ENCODE results near the gene ANK3.

ANK3 gene

DNA sequence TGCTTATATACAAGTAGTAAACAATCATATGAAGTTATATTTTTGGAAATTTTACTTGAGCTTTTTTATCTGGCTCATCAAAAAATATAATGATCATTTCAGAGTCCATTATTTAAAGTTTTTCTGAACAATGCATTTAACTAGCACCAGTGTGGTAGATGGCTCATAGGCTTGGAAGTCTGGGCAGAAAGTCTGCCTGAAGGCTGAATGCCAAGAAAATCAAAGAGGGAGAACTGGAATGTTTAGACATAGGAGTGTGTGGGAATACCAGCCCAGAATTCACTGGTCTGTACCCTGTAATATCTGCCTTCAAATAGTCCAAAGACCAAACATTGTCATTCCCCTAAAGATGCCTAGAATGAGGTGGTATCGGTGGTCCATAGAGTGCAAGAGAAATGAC lies 40.3 kb upstream of the ANK3 start:
- Histone ChIP-seq H3K14ac (ENCODE audit: low read length) (no peak overlapping the region), H3K9me3 (ENCODE audit: insufficient read depth, low read depth, low read length) (no peaks in the 10 kb centered on the region), H3K4ac (ENCODE audit: low read depth, low read length) (no peak overlapping the region), H3K36me3 (ENCODE audit: control insufficient read depth in 1 of 2, insufficient read depth in 2 of 2, low read length in 2 of 2) (no peaks in the 10 kb centered on the region), H3K79me2 (ENCODE audit: control insufficient read depth, insufficient read depth, low read length, poor library complexity) (no peaks in the 10 kb centered on the region), H3K27ac (ENCODE audit: low read depth, low read length) (no peak overlapping the region), H3K4me3 (ENCODE audit: low read depth, low read length) (no peak overlapping the region), H2BK5ac (ENCODE audit: low read depth, low read length, poor library complexity) (no peak overlapping the region), H2AFZ (ENCODE audit: insufficient read depth, low read length, poor library complexity) (no peak overlapping the region), H4K8ac (ENCODE audit: low read depth, low read length) (no peak overlapping the region), H4K91ac (ENCODE audit: low read depth, low read length) (no peak overlapping the region), H3K18ac (ENCODE audit: low read length) (no peak overlapping the region), H2BK120ac (ENCODE audit: insufficient read depth, low read length, poor library complexity) (no peak overlapping the region), H2BK12ac (ENCODE audit: low read length) (no peak overlapping the region), H3K4me1 (ENCODE audit: control insufficient read depth in 1 of 2, insufficient read depth in 2 of 2, low read length in 2 of 2) (peaks cover 0 to 3% of the 10 kb centered on the region in 2 experiments), H4K12ac (ENCODE audit: low read depth, low read length) (no peak overlapping the region), H3K23ac (ENCODE audit: low read length) (no peak overlapping the region), H3K79me1 (ENCODE audit: low read length) (no peaks in the 10 kb centered on the region), H2AK5ac (ENCODE audit: low read length) (no peak overlapping the region), H3K4me2 (ENCODE audit: low read length) (no peak overlapping the region), H3K9ac (ENCODE audit: low read length) (no peak overlapping the region), H3K27me3 (ENCODE audit: insufficient read depth, low read length) (no peaks in the 10 kb centered on the region)
- no peak for DNase-seq
- WGBS (ENCODE audit: extremely low coverage, insufficient coverage, insufficient read length): no CpG with 5 or more reads among the region's 1 CpG

- H3K27me3 ChIP-seq (ENCODE audit: insufficient read depth, low read length): no peaks in the 10 kb centered on the region
- H2BK120ac ChIP-seq (ENCODE audit: insufficient read depth, low read length, poor library complexity): no peak overlapping the region
- H3K79me2 ChIP-seq (ENCODE audit: control insufficient read depth, insufficient read depth, low read length, poor library complexity): no peaks in the 10 kb centered on the region
- WGBS (ENCODE audit: extremely low coverage, insufficient coverage, insufficient read length): no CpG with 5 or more reads among the region's 2 CpGs
- H4K12ac ChIP-seq (ENCODE audit: low read depth, low read length): no peak overlapping the region
- no peak overlapping the region for H2AK5ac ChIP-seq (ENCODE audit: low read length)
- no peak overlapping the region for H3K23ac ChIP-seq (ENCODE audit: low read length)
- H3K9ac ChIP-seq (ENCODE audit: low read length): no peak overlapping the region
- no peak overlapping the region for H3K18ac ChIP-seq (ENCODE audit: low read length)
- no peak overlapping the region for H4K8ac ChIP-seq (ENCODE audit: low read depth, low read length)
- no peak overlapping the region for H3K14ac ChIP-seq (ENCODE audit: low read length)
- peaks cover 0 to 3% of the 10 kb centered on the region in 2 experiments for H3K4me1 ChIP-seq (ENCODE audit: control insufficient read depth in 1 of 2, insufficient read depth in 2 of 2, low read length in 2 of 2)
- DNase-seq: no peak
- no peaks in the 10 kb centered on the region for H3K36me3 ChIP-seq (ENCODE audit: control insufficient read depth in 1 of 2, insufficient read depth in 2 of 2, low read length in 2 of 2)
- no peaks in the 10 kb centered on the region for H3K9me3 ChIP-seq (ENCODE audit: insufficient read depth, low read depth, low read length)
- H2BK12ac ChIP-seq (ENCODE audit: low read length): peak overlapping the region; percentile 3
- no peak overlapping the region for H4K91ac ChIP-seq (ENCODE audit: low read depth, low read length)
- H2AFZ ChIP-seq (ENCODE audit: insufficient read depth, low read length, poor library complexity): no peak overlapping the region
- H3K79me1 ChIP-seq (ENCODE audit: low read length): no peaks in the 10 kb centered on the region
- no peak overlapping the region for H3K4me2 ChIP-seq (ENCODE audit: low read length)
- no peak overlapping the region for H2BK5ac ChIP-seq (ENCODE audit: low read depth, low read length, poor library complexity)
- no peak overlapping the region for H3K27ac ChIP-seq (ENCODE audit: low read depth, low read length)
- H3K4ac ChIP-seq (ENCODE audit: low read depth, low read length): no peak overlapping the region
- H3K4me3 ChIP-seq (ENCODE audit: low read depth, low read length): no peak overlapping the region
Measured at GRCh38 chr10:60429084-60429849, 39.6 kb upstream of the ANK3 start.

DNA sequence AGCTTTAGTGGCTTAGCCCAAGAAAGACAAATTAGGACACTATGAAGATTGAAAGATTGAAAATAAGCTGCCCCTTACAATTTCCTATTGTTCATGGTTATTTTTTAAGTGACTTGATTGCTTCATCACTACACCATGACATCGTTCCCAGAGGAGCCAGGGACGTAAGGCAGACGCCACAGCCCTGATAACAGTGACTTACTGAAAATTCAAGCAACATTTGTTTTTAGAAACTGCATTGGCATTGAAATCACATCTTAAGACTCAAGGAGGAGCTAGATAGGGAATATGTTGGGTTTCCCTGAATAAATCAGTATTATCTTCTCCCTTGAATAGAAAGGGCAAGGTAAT lies 38.7 kb upstream of the ANK3 start:
- Histone ChIP-seq H2BK5ac (ENCODE audit: low read depth, low read length, poor library complexity) (peak overlapping the region; percentile 57), H2AFZ (ENCODE audit: insufficient read depth, low read length, poor library complexity) (no peak overlapping the region), H4K91ac (ENCODE audit: low read depth, low read length) (peak overlapping the region; percentile 43), H3K23ac (ENCODE audit: low read length) (no peak overlapping the region), H3K27ac (ENCODE audit: low read depth, low read length) (no peak overlapping the region), H3K27me3 (ENCODE audit: insufficient read depth, low read length) (no peaks in the 10 kb centered on the region), H3K18ac (ENCODE audit: low read length) (no peak overlapping the region), H2AK5ac (ENCODE audit: low read length) (no peak overlapping the region), H4K8ac (ENCODE audit: low read depth, low read length) (no peak overlapping the region), H3K4ac (ENCODE audit: low read depth, low read length) (no peak overlapping the region), H2BK120ac (ENCODE audit: insufficient read depth, low read length, poor library complexity) (no peak overlapping the region), H3K79me1 (ENCODE audit: low read length) (no peaks in the 10 kb centered on the region), H3K4me3 (ENCODE audit: low read depth, low read length) (no peak overlapping the region), H3K9me3 (ENCODE audit: insufficient read depth, low read depth, low read length) (no peaks in the 10 kb centered on the region), H3K4me1 (ENCODE audit: control insufficient read depth in 1 of 2, insufficient read depth in 2 of 2, low read length in 2 of 2) (peaks cover 0 to 3% of the 10 kb centered on the region in 2 experiments), H3K14ac (ENCODE audit: low read length) (no peak overlapping the region), H3K9ac (ENCODE audit: low read length) (no peak overlapping the region), H3K79me2 (ENCODE audit: control insufficient read depth, insufficient read depth, low read length, poor library complexity) (no peaks in the 10 kb centered on the region), H3K4me2 (ENCODE audit: low read length) (no peak overlapping the region), H2BK12ac (ENCODE audit: low read length) (no peak overlapping the region), H3K36me3 (ENCODE audit: control insufficient read depth in 1 of 2, insufficient read depth in 2 of 2, low read length in 2 of 2) (no peaks in the 10 kb centered on the region), H4K12ac (ENCODE audit: low read depth, low read length) (no peak overlapping the region)
- WGBS (ENCODE audit: extremely low coverage, insufficient coverage, insufficient read length): no CpG with 5 or more reads among the region's 3 CpGs
- DNase-seq: no peak

GRCh38 chr10:60427709-60428386 lies 38.2 kb upstream of the ANK3 start:
- Histone ChIP-seq H2AFZ (ENCODE audit: insufficient read depth, low read length, poor library complexity) (no peak overlapping the region), H3K4ac (ENCODE audit: low read depth, low read length) (no peak overlapping the region), H2BK5ac (ENCODE audit: low read depth, low read length, poor library complexity) (no peak overlapping the region), H3K23ac (ENCODE audit: low read length) (no peak overlapping the region), H3K4me2 (ENCODE audit: low read length) (no peak overlapping the region), H2AK5ac (ENCODE audit: low read length) (no peak overlapping the region), H3K36me3 (ENCODE audit: control insufficient read depth in 1 of 2, insufficient read depth in 2 of 2, low read length in 2 of 2) (no peaks in the 10 kb centered on the region), H3K27me3 (ENCODE audit: insufficient read depth, low read length) (no peaks in the 10 kb centered on the region), H3K4me1 (ENCODE audit: control insufficient read depth in 1 of 2, insufficient read depth in 2 of 2, low read length in 2 of 2) (peaks cover 0 to 3% of the 10 kb centered on the region in 2 experiments), H3K9ac (ENCODE audit: low read length) (no peak overlapping the region), H2BK120ac (ENCODE audit: insufficient read depth, low read length, poor library complexity) (no peak overlapping the region), H3K4me3 (ENCODE audit: low read depth, low read length) (no peak overlapping the region), H3K14ac (ENCODE audit: low read length) (no peak overlapping the region), H3K79me1 (ENCODE audit: low read length) (no peaks in the 10 kb centered on the region), H4K8ac (ENCODE audit: low read depth, low read length) (no peak overlapping the region), H3K79me2 (ENCODE audit: control insufficient read depth, insufficient read depth, low read length, poor library complexity) (no peaks in the 10 kb centered on the region), H4K12ac (ENCODE audit: low read depth, low read length) (no peak overlapping the region), H3K18ac (ENCODE audit: low read length) (no peak overlapping the region), H4K91ac (ENCODE audit: low read depth, low read length) (peak overlapping the region; percentile 43), H2BK12ac (ENCODE audit: low read length) (peak overlapping the region; percentile 36), H3K9me3 (ENCODE audit: insufficient read depth, low read depth, low read length) (no peaks in the 10 kb centered on the region), H3K27ac (ENCODE audit: low read depth, low read length) (no peak overlapping the region)
- DNase-seq: no peak
- WGBS (ENCODE audit: extremely low coverage, insufficient coverage, insufficient read length): no CpG with 5 or more reads among the region's 3 CpGs

Measured in trophoblast cell (in vitro differentiated cells and primary cell).